Heart right ventricle (tissue), 16 donors: Measurements from ENCODE around the gene TRIM37. TPM values are rescaled to one million over a fixed set of nuclear protein-coding genes. Genes with fewer than 3 reads are reported as not detected.

Experiments used
- ATAC-seq, 8 donors: fragments of 200-7000 bp; cut with Tn5 transposase; one replicate each; pipeline ENCODE4 v1.9.1; 2020; ENCODE audit warnings: mild to moderate bottlenecking in 8 of 8, moderate library complexity in 8 of 8, moderate number of reproducible peaks in 1 of 8
- DNase-seq, 2 donors: peaks; one replicate each; pipeline ENCODE4 v3.0.0-alpha.2; 2020
- H3K27ac ChIP-seq, 10 donors: fragments of 200-600 bp; sonication (generic) in 2 of 10; one replicate each; pipeline versions ENCODE4 v1.5.0 to v1.8.0; 2020 to 2022; ENCODE audit warnings: mild to moderate bottlenecking in 3 of 10
- H3K27me3 ChIP-seq, 7 donors: fragments of 200-600 bp; one replicate each; pipeline ENCODE4 v1.8.0; 2021 to 2022; ENCODE audit warnings: mild to moderate bottlenecking in 2 of 7
- H3K36me3 ChIP-seq, 9 donors: fragments of 200-600 bp; sonication (generic) in 1 of 9; one replicate each; pipeline versions ENCODE4 v1.5.0 to v1.8.0; 2020 to 2022; ENCODE audit warnings: mild to moderate bottlenecking in 2 of 9
- H3K4me1 ChIP-seq, 9 donors: fragments of 200-600 bp; sonication (generic) in 1 of 9; one replicate each; pipeline versions ENCODE4 v1.5.0 to v1.8.0; 2020 to 2022; ENCODE audit warnings: mild to moderate bottlenecking in 4 of 9
- H3K4me3 ChIP-seq, 10 donors: fragments of 200-600 bp; sonication (generic) in 2 of 10; one replicate each; pipeline versions ENCODE4 v1.5.0 to v1.8.0; 2020 to 2022; ENCODE audit warnings: mild to moderate bottlenecking in 7 of 10, moderate library complexity in 2 of 10
- H3K9me3 ChIP-seq, 11 donors: fragments of 200-600 bp in 10 of 11; sonication (generic) in 2 of 11; one replicate each; pipeline versions ENCODE4 v1.5.0 to v1.8.0; 2013 to 2022; ENCODE audit warnings: mild to moderate bottlenecking in 2 of 11, control low read depth in 1 of 11, moderate library complexity in 1 of 11
- CTCF ChIP-seq, 9 donors: fragments of 200-600 bp; sonication (generic) in 2 of 9; IDR thresholded peaks; one replicate each; pipeline versions ENCODE4 v1.5.0 to v1.8.0; 2021 to 2022; ENCODE audit warnings: antibody characterized with exemption in 9 of 9, mild to moderate bottlenecking in 5 of 9, moderate library complexity in 1 of 9
- WGBS, 2 donors: extraction: QIAGEN DNeasy Blood & Tissue Kit; methylation state at CpG; one replicate each; pipeline ENCODE4 v1.1.7; 2013; ENCODE audit warnings: inconsistent platforms in 1 of 2; 5-methylcytosine and 5-hydroxymethylcytosine counted together
- intact Hi-C, 10 donors: fragments of 100-400 bp; cut with DNase I; formaldehyde crosslinking; loops; one replicate each; pipeline versions ENCODE4 v1.11.1 to v1.14.2; 2022
- polyA plus RNA-seq, 2 donors: library from polyadenylated mRNA; stranded (reverse); fragments of 200-250 nt; gene quantifications; one replicate each; pipeline ENCODE4 v1.2.3, GENCODE V29; 2013
- total RNA-seq, 10 donors: library from RNA; stranded (reverse); fragmentation: NEBNext Ultra II Directional in 3 of 10; extraction: Animal tissue kit (Norgen Biotek cat#: 25700) in 3 of 10; gene quantifications; one replicate each; pipeline versions ENCODE4 v1.2.1 to v1.2.4, GENCODE V29; 2021 to 2023
- donor health status: Arrhythmogenic right ventricular cardiomyopathy.
- donor health status: ischemic (EF 13 %, LVEDD 7.1; RV severe dilation, severe dysfunction).
- donor health status: healthy with polysubstance abuse.
- donor health status: DM: no; HTN: yes; CAD: no.
- donor health status: DM: no; HTN: no; CAD: no.
- donor health status: ischemic (EF 25% LVEDD 6.9; RV normal size, moderate dysfunction).
- donor health status: ischemic (EF 25% LVEDD 5.7; RV mildly dilated, moderate dysfunction).
- donor health status: healthy.
- donor health status: DM: yes; HTN: yes; CAD: no.
- donor health status: Ischemic cardiomyopathy.
- donor health status: ischemic (EF 35%, LVEDD 5.7; RV mildly dilated, moderate dysfunction).
- donor health status: nonischemic (EF 11% LVEDD 7.7; RV severe dilation, severe dysfunction).
- donor health status: DM: yes; HTN: yes; CAD: no.
- donor health status: PGD.
- donor health status: ischemic (EF 29% LVEDD 5.4; RV normal size, mild dysfunction).
- donor health status: nonischemic (EF 23%, LVEDD 6.1; RV moderate dilation, normal function).

TRIM37 gene
- total and polyA plus RNA-seq, 12 donors: 5.9 to 22.2 (median 17.5) TPM

GRCh38 chr17:58969612-58970011 lies 137.1 kb downstream of the TRIM37 start:
- intact Hi-C loops: no loop called here
- no peak for TF ChIP-seq CTCF (IDR thresholded peaks at IDR 0.05)
- WGBS, 2 donors: 91 to 94% methylated on average over 4 of the region's 4 CpGs

GRCh38 chr17:58969156-58969555 lies 137.5 kb downstream of the TRIM37 start:
- TF ChIP-seq CTCF (IDR thresholded peaks at IDR 0.05): no peak
- DNase-seq (no peak), ATAC-seq (no peak)
- no peak overlapping the region for H3K4me3 ChIP-seq
- H3K4me1 ChIP-seq: no peaks in the 10 kb centered on the region
- no peaks in the 10 kb centered on the region for H3K36me3 ChIP-seq
- no peaks in the 10 kb centered on the region for H3K9me3 ChIP-seq
- WGBS, 2 donors: 30 to 33% methylated on average over 1 of the region's 1 CpG
- no peaks in the 10 kb centered on the region for H3K27me3 ChIP-seq
- intact Hi-C loops: no loop called here
- no peak overlapping the region for H3K27ac ChIP-seq

More at GRCh38 chr17:58969612-58970011, 137.1 kb downstream of the TRIM37 start:
- Histone ChIP-seq H3K4me3 (no peak overlapping the region), H3K27ac (no peak overlapping the region), H3K36me3 (no peaks in the 10 kb centered on the region), H3K27me3 (no peaks in the 10 kb centered on the region), H3K4me1 (no peaks in the 10 kb centered on the region), H3K9me3 (no peaks in the 10 kb centered on the region)
- ATAC-seq (no peak), DNase-seq (no peak)

- Histone ChIP-seq H3K27ac (no peak overlapping the region), H3K36me3 (no peaks in the 10 kb centered on the region), H3K9me3 (no peaks in the 10 kb centered on the region), H3K4me3 (no peak overlapping the region), H3K27me3 (no peaks in the 10 kb centered on the region), H3K4me1 (no peaks in the 10 kb centered on the region)
- intact Hi-C loops: no loop called here
- TF ChIP-seq CTCF (IDR thresholded peaks at IDR 0.05): no peak
- ATAC-seq (no peak), DNase-seq (no peak)
- 74 to 79% methylated on average over 4 of the region's 4 CpGs for WGBS, 2 donors
Observed at GRCh38 chr17:58968426-58969061, 138.1 kb downstream of the TRIM37 start.

GRCh38 chr17:58966208-58966607 lies 140.5 kb downstream of the TRIM37 start:
- ATAC-seq (no peak), DNase-seq (no peak)
- H3K9me3 ChIP-seq: no peaks in the 10 kb centered on the region
- no peak for TF ChIP-seq CTCF (IDR thresholded peaks at IDR 0.05)
- H3K36me3 ChIP-seq: no peaks in the 10 kb centered on the region
- no peak overlapping the region for H3K27ac ChIP-seq
- intact Hi-C loops: no loop called here
- no peaks in the 10 kb centered on the region for H3K27me3 ChIP-seq
- no peak overlapping the region for H3K4me3 ChIP-seq
- H3K4me1 ChIP-seq: no peaks in the 10 kb centered on the region
- WGBS, 2 donors: 97% methylated on average over 3 of the region's 3 CpGs
